Measurements from ENCODE around the gene PLEKHA5. TPM values are rescaled to one million over a fixed set of nuclear protein-coding genes. Genes with fewer than 3 reads are reported as not detected.

PLEKHA5 gene
- total RNA-seq, 4 donors from 2014 or later, result 26.9 to 78.0 (median 39.6) TPM

DNA sequence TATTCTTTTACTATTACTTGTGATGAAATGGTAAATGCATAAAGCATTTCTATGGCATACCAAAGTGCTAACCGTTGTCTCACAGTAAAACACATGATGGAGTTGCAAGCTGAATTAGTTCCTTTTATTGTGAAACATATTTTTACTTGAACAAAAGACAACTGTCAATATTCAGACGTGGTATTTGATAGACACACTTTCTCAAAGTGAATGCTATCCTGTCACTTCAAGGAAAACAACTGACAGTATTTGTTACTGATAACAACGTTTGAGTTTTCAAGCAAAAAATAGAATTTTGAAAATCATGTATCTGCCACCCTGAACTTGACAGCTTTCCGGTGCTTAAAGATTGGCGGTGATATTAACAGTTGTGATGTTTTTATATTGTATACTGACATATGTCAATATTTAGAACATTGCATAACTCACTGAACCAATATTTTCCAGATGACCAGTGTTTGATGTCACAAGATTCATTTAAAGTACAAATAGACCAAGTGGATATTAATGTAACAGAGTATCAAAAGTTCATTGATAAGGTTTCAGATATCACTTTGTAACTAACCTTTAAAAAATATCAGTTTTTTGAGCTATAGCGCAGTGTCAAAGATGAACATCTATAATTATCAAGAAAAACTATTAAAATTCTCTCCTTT lies 156.4 kb downstream of the PLEKHA5 start:
- Histone ChIP-seq H3K27ac (no peak overlapping the region), H3K27me3 (no peaks in the 10 kb centered on the region), H3K9me3 (no peaks in the 10 kb centered on the region), H3K36me3 (peaks cover 0 to 7% (median 0%) of the 10 kb centered on the region in 4 donors), H3K4me3 (no peak overlapping the region), H3K4me1 (no peaks in the 10 kb centered on the region)
- intact Hi-C loops (cut with DNase I; ENCODE audit: low total_unique reads), result no loop called here
- no peak for TF ChIP-seq POLR2A (IDR thresholded peaks at IDR 0.05)
- TF ChIP-seq, protein P1, sequence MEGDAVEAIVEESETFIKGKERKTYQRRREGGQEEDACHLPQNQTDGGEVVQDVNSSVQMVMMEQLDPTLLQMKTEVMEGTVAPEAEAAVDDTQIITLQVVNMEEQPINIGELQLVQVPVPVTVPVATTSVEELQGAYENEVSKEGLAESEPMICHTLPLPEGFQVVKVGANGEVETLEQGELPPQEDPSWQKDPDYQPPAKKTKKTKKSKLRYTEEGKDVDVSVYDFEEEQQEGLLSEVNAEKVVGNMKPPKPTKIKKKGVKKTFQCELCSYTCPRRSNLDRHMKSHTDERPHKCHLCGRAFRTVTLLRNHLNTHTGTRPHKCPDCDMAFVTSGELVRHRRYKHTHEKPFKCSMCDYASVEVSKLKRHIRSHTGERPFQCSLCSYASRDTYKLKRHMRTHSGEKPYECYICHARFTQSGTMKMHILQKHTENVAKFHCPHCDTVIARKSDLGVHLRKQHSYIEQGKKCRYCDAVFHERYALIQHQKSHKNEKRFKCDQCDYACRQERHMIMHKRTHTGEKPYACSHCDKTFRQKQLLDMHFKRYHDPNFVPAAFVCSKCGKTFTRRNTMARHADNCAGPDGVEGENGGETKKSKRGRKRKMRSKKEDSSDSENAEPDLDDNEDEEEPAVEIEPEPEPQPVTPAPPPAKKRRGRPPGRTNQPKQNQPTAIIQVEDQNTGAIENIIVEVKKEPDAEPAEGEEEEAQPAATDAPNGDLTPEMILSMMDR (IDR thresholded peaks at IDR 0.05), result no peak
- TF ChIP-seq POLR2AphosphoS5 (IDR thresholded peaks at IDR 0.05), result no peak
- no peak for DNase-seq
- 77 to 80% methylated on average over 6 of the region's 6 CpGs for WGBS, 2 donors (ENCODE audit: low coverage in 1 of 2)
- in situ Hi-C loops (cut with MboI; ENCODE audit: low pct_ligation_motif_present in 1 of 4, low pct_unique_long_range_greater_than_20kb in 1 of 4, low sequenced_read_pairs in 3 of 4), result no loop called here

DNA sequence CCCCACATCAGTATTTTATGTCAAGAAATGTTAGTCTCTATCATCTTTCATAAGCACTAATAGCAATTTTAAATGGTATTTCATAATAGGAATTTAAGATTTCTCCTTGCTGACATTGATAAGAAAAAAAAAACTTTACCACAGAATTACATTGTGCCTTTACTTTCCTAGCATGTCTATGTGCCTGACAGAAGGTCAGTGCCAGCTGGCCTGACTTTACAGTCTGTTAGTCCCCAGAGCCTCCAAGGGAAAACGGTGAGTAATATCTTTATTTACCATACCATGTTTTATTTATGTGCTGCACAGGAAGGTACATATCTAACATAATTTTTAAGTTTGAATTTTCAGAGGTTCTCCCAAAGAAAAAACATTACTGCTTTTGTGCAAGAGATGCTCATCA lies 157.8 kb downstream of the PLEKHA5 start:
- H3K27ac ChIP-seq, result no peak overlapping the region
- intact Hi-C loops (cut with DNase I; ENCODE audit: low total_unique reads), result no loop called here
- H3K4me1 ChIP-seq, result no peaks in the 10 kb centered on the region
- peaks cover 0 to 7% (median 0%) of the 10 kb centered on the region in 4 donors for H3K36me3 ChIP-seq
- WGBS, 2 donors (ENCODE audit: low coverage in 1 of 2), result 47 to 61% methylated on average over 1 of the region's 1 CpG
- TF ChIP-seq POLR2AphosphoS5 (IDR thresholded peaks at IDR 0.05) (no peak), EP300 (IDR thresholded peaks at IDR 0.05; ENCODE audit: low read depth) (no peak), POLR2A (IDR thresholded peaks at IDR 0.05) (no peak)
- TF ChIP-seq, protein P1 (IDR thresholded peaks at IDR 0.05), result no peak
- DNase-seq, result no peak
- in situ Hi-C loops (cut with MboI; ENCODE audit: low pct_ligation_motif_present in 1 of 4, low pct_unique_long_range_greater_than_20kb in 1 of 4, low sequenced_read_pairs in 3 of 4), result no loop called here
- no peaks in the 10 kb centered on the region for H3K27me3 ChIP-seq
- H3K9me3 ChIP-seq, result no peaks in the 10 kb centered on the region
- no peak overlapping the region for H3K4me3 ChIP-seq

DNA sequence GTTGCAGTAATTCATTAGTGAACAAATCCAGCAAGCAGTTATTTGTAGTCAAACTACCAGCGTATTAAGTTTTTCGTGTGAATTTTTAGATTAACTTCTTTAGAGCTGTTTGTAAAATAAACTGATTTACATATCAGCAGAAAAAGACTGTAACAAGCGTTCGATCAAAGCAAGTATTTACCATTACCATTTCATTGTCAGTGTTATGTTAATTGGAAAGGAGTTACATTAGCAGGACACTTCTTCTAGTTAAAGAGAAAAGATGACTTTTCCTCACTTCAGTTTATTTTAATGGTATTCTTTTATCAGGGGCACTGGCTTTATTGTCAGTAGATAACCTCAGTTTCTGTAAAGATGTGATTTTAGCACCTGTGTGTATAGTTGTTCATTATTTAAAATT lies 158.6 kb downstream of the PLEKHA5 start:
- Histone ChIP-seq H3K4me3 (no peak overlapping the region), H3K27me3 (no peaks in the 10 kb centered on the region), H3K27ac (no peak overlapping the region), H3K36me3 (peaks cover 0 to 8% (median 0%) of the 10 kb centered on the region in 4 donors), H3K9me3 (no peaks in the 10 kb centered on the region), H3K4me1 (no peaks in the 10 kb centered on the region)
- intact Hi-C loops (cut with DNase I; ENCODE audit: low total_unique reads), result no loop called here
- TF ChIP-seq, protein P1 (IDR thresholded peaks at IDR 0.05), result no peak
- TF ChIP-seq EP300 (IDR thresholded peaks at IDR 0.05; ENCODE audit: low read depth) (no peak), POLR2AphosphoS5 (IDR thresholded peaks at IDR 0.05) (no peak), POLR2A (IDR thresholded peaks at IDR 0.05) (no peak)
- WGBS, 2 donors (ENCODE audit: low coverage in 1 of 2), result 89 to 95% methylated on average over 4 of the region's 4 CpGs
- DNase-seq, result no peak
- in situ Hi-C loops (cut with MboI; ENCODE audit: low pct_ligation_motif_present in 1 of 4, low pct_unique_long_range_greater_than_20kb in 1 of 4, low sequenced_read_pairs in 3 of 4), result no loop called here

GRCh38 chr12:19288603-19289244 lies 159.2 kb downstream of the PLEKHA5 start:
- intact Hi-C loops (cut with DNase I; ENCODE audit: low total_unique reads) (no loop called here), in situ Hi-C loops (cut with MboI; ENCODE audit: low pct_ligation_motif_present in 1 of 4, low pct_unique_long_range_greater_than_20kb in 1 of 4, low sequenced_read_pairs in 3 of 4) (no loop called here)
- H3K27me3 ChIP-seq, result no peaks in the 10 kb centered on the region
- no peaks in the 10 kb centered on the region for H3K9me3 ChIP-seq
- H3K36me3 ChIP-seq, result peaks cover 0 to 9% (median 0%) of the 10 kb centered on the region in 4 donors
- no peak for TF ChIP-seq POLR2AphosphoS5 (IDR thresholded peaks at IDR 0.05)
- TF ChIP-seq, protein P1 (IDR thresholded peaks at IDR 0.05), result peak; percentile 25 to 56 (median 43)
- H3K4me1 ChIP-seq, result no peaks in the 10 kb centered on the region
- WGBS, 2 donors (ENCODE audit: low coverage in 1 of 2), result 50 to 52% methylated on average over 1 to 2 of the region's 2 CpGs
- no peak overlapping the region for H3K27ac ChIP-seq
- H3K4me3 ChIP-seq, result no peak overlapping the region
- no peak for DNase-seq
